ENCODE results near the gene PLPPR3.

PLPPR3 gene

DNA sequence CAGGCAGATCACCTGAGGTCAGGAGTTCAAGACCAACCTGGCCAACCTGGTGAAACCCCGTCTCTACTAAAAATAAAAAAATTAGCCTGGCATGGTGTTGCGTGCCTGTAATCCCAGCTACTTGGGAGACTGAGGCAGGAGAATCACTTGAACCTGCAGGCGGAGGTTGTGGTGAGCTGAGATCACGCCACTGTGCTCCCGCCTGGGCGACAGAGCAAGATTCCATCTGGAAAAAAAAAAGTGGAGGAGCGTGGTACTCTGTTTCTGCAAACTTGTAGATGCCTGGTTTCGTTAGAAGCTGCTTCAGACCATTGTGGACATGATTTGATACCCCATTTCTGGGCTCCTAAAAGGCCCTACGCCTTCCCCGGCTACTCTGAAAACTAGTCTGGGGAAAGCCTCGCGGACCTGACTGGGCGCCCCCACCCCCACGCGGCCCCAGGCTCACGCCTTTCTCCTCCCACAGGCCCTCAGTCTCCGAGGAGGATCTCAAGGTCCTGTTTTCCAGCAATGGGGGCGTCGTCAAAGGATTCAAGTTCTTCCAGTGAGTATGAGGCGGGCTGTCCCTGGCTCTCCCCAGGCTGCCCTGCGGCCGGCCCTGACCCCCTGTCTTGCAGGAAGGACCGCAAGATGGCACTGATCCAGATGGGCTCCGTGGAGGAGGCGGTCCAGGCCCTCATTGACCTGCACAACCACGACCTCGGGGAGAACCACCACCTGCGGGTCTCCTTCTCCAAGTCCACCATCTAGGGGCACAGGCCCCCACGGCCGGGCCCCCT lies 11.5 kb downstream of the PLPPR3 start (continued):
- no peak for TF ChIP-seq PRDM10 (tag by site-specific recombination; IDR thresholded peaks at IDR 0.05)
- TF ChIP-seq GLIS1 (tag by site-specific recombination; IDR thresholded peaks at IDR 0.05), result peak; percentile 20; the same call in 1 of the 2 replicates
- no peak for TF ChIP-seq ZNF174 (tag by site-specific recombination; IDR thresholded peaks at IDR 0.05)
- no peak for TF ChIP-seq GLI2 (tag by site-specific recombination; IDR thresholded peaks at IDR 0.05; ENCODE audit: borderline replicate concordance, low read depth)
- no peak for TF ChIP-seq ZNF571 (tag by site-specific recombination; IDR thresholded peaks at IDR 0.05)
- TF ChIP-seq ZNF341 (tag by site-specific recombination; IDR thresholded peaks at IDR 0.05; ENCODE audit: low read depth), result no peak
- no peak for TF ChIP-seq ZNF19 (tag by site-specific recombination; IDR thresholded peaks at IDR 0.05; ENCODE audit: low read depth)
- no peak for TF ChIP-seq KLF17 (tag by site-specific recombination; IDR thresholded peaks at IDR 0.05)
- TF ChIP-seq ATF2 (tag by site-specific recombination; IDR thresholded peaks at IDR 0.05; ENCODE audit: low read depth), result no peak
- no peak for TF ChIP-seq ZNF530 (tag by site-specific recombination; IDR thresholded peaks at IDR 0.05; ENCODE audit: low read depth)
- TF ChIP-seq PRDM6 (tag by site-specific recombination; IDR thresholded peaks at IDR 0.05), result no peak

GRCh38 chr19:808423-808775 lies 13.4 kb downstream of the PLPPR3 start:
- Histone ChIP-seq H3K27ac (ENCODE audit: extremely low read depth, low read depth, low read length) (no peak overlapping the region), H3K4me3 (ENCODE audit: low read depth, low read length) (no peak overlapping the region), H3K4me1 (ENCODE audit: control insufficient read depth, insufficient read depth, low read length) (no peaks in the 10 kb centered on the region), H3K36me3 (ENCODE audit: control insufficient read depth in 2 of 2, insufficient read depth in 1 of 2, low read length in 2 of 2) (peaks cover 25 to 94% of the 10 kb centered on the region in 2 experiments; a peak in 2 of 3 replicates), H3K9me3 (ENCODE audit: control insufficient read depth, insufficient read depth, low read depth, low read length) (no peaks in the 10 kb centered on the region)
- ChIA-PET POLR2A (no interaction called here), CTCF (interaction anchor here (0.6 to 2.2 kb wide), 2 partner anchors 9 to 37 kb away, joined by 3 to 5 read pairs; no protein-coding TSS in a partner anchor)
- TF ChIP-seq ZNF423 (tag by site-specific recombination; IDR thresholded peaks at IDR 0.05) (no peak), ZNF629 (tag by site-specific recombination; IDR thresholded peaks at IDR 0.05) (no peak), ZNF335 (tag by site-specific recombination; conservative IDR thresholded peaks at IDR 0.05) (no peak), ZFP3 (tag by site-specific recombination; IDR thresholded peaks at IDR 0.05; ENCODE audit: low read depth) (no peak), ZNF146 (tag by site-specific recombination; IDR thresholded peaks at IDR 0.05) (no peak), ZNF362 (tag by site-specific recombination; IDR thresholded peaks at IDR 0.05) (no peak), ZNF747 (tag by site-specific recombination; IDR thresholded peaks at IDR 0.05) (no peak), ZNF555 (tag by site-specific recombination; conservative IDR thresholded peaks at IDR 0.05) (no peak), ZNF426 (tag by site-specific recombination; IDR thresholded peaks at IDR 0.05) (no peak)
- TF ChIP-seq, protein P1, sequence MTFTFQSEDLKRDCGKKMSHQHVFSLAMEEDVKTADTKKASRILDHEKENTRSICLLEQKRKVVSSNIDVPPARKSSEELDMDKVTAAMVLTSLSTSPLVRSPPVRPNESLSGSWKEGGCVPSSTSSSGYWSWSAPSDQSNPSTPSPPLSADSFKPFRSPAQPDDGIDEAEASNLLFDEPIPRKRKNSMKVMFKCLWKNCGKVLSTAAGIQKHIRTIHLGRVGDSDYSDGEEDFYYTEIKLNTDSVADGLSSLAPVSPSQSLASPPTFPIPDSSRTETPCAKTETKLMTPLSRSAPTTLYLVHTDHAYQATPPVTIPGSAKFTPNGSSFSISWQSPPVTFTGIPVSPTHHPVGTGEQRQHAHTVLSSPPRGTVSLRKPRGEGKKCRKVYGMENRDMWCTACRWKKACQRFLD (tag by site-specific recombination; IDR thresholded peaks at IDR 0.05), result no peak

Measured in HEK293 (cell line).